ENCODE results near the gene COL5A1. TPM values are rescaled to one million over a fixed set of nuclear protein-coding genes. Genes with fewer than 3 reads are reported as not detected.

COL5A1 gene
- total RNA-seq, 1 experiment from 2014 or later = 10.6 TPM

- CTCF ChIA-PET = no interaction called here
- TF ChIP-seq EZH2 (IDR thresholded peaks at IDR 0.05; ENCODE audit: low read length, unreplicated experiment) (no peak), CTCF (conservative IDR thresholded peaks at IDR 0.05; ENCODE audit: low read depth, low read length) (no peak), EZH2phosphoT487 (IDR thresholded peaks at IDR 0.05; ENCODE audit: borderline replicate concordance, low read length) (no peak)
- no peak overlapping the region for H3K4me3 ChIP-seq (ENCODE audit: low read length)
- no peak overlapping the region for H3K9ac ChIP-seq (ENCODE audit: low read length)
- no peaks in the 10 kb centered on the region for H3K36me3 ChIP-seq (ENCODE audit: low read depth, low read length)
- BruUV-seq (replicated peaks) = no TSS peak
- no peak for DNase-seq
- H2AFZ ChIP-seq (ENCODE audit: low read length) = no peak overlapping the region
- intact Hi-C loops (cut with micrococcal nuclease) = loop anchor here (1.0 kb wide), 1 partner anchor 8 kb away; no protein-coding TSS in a partner anchor
- H4K20me1 ChIP-seq (ENCODE audit: low read length) = no peaks in the 10 kb centered on the region
- H3K4me1 ChIP-seq (ENCODE audit: insufficient read depth, low read length) = peaks cover 17% of the 10 kb centered on the region
- no peaks in the 10 kb centered on the region for H3F3A ChIP-seq (ENCODE audit: low read length, unreplicated experiment)
- POLR2A ChIA-PET (ENCODE audit: unreplicated experiment) = no interaction called here
- H3K9me2 ChIP-seq (replicated peaks; ENCODE audit: low read length) = no peaks in the 10 kb centered on the region
- ATAC-seq = no peak
- H3K79me2 ChIP-seq (ENCODE audit: low read length) = no peaks in the 10 kb centered on the region
- H3K27ac ChIP-seq (ENCODE audit: low read length) = peak overlapping the region; percentile 38
- peak overlapping the region; percentile 53; the same call in 1 of the 2 replicates for H3K4me2 ChIP-seq (ENCODE audit: low read length)
- no peaks in the 10 kb centered on the region for H3K27me3 ChIP-seq (ENCODE audit: low read length)
- H3K9me3 ChIP-seq (ENCODE audit: low read length) = no peaks in the 10 kb centered on the region
These were observed 39.8 kb upstream of the COL5A1 start for GRCh38 chr9:134601764-134602163.

GRCh38 chr9:134602547-134603362 lies 38.8 kb upstream of the COL5A1 start:
- H3K9me3 ChIP-seq (ENCODE audit: low read length) = no peaks in the 10 kb centered on the region
- H3K27me3 ChIP-seq (ENCODE audit: low read length) = no peaks in the 10 kb centered on the region
- TF ChIP-seq EZH2 (IDR thresholded peaks at IDR 0.05; ENCODE audit: low read length, unreplicated experiment) (no peak), CTCF (conservative IDR thresholded peaks at IDR 0.05; ENCODE audit: low read depth, low read length) (no peak), EZH2phosphoT487 (IDR thresholded peaks at IDR 0.05; ENCODE audit: borderline replicate concordance, low read length) (no peak)
- no peak overlapping the region for H3K9ac ChIP-seq (ENCODE audit: low read length)
- DNase-seq (peak; percentile 86), ATAC-seq (peak; percentile 85)
- no peaks in the 10 kb centered on the region for H3K9me2 ChIP-seq (replicated peaks; ENCODE audit: low read length)
- no peaks in the 10 kb centered on the region for H3K36me3 ChIP-seq (ENCODE audit: low read depth, low read length)
- peak overlapping the region; percentile 53 for H3K4me2 ChIP-seq (ENCODE audit: low read length)
- no peaks in the 10 kb centered on the region for H3K79me2 ChIP-seq (ENCODE audit: low read length)
- no TSS peak for BruUV-seq (replicated peaks)
- H3K4me1 ChIP-seq (ENCODE audit: insufficient read depth, low read length) = peaks cover 17% of the 10 kb centered on the region
- POLR2A ChIA-PET (ENCODE audit: unreplicated experiment) = no interaction called here
- peak overlapping the region; percentile 35; the same call in 1 of the 2 replicates for H3K4me3 ChIP-seq (ENCODE audit: low read length)
- peak overlapping the region; percentile 19; the same call in 1 of the 2 replicates for H2AFZ ChIP-seq (ENCODE audit: low read length)
- H3F3A ChIP-seq (ENCODE audit: low read length, unreplicated experiment) = no peaks in the 10 kb centered on the region
- intact Hi-C loops (cut with micrococcal nuclease) = no loop called here
- CTCF ChIA-PET = no interaction called here
- H4K20me1 ChIP-seq (ENCODE audit: low read length) = no peaks in the 10 kb centered on the region
- peak overlapping the region; percentile 57 for H3K27ac ChIP-seq (ENCODE audit: low read length)

- ChIA-PET CTCF (no interaction called here), POLR2A (ENCODE audit: unreplicated experiment) (no interaction called here)
- no peaks in the 10 kb centered on the region for H3K9me2 ChIP-seq (replicated peaks; ENCODE audit: low read length)
- H3K36me3 ChIP-seq (ENCODE audit: low read depth, low read length) = no peaks in the 10 kb centered on the region
- H2AFZ ChIP-seq (ENCODE audit: low read length) = no peak overlapping the region
- no peaks in the 10 kb centered on the region for H3K79me2 ChIP-seq (ENCODE audit: low read length)
- peaks cover 17% of the 10 kb centered on the region for H3K4me1 ChIP-seq (ENCODE audit: insufficient read depth, low read length)
- H3K27me3 ChIP-seq (ENCODE audit: low read length) = no peaks in the 10 kb centered on the region
- no peaks in the 10 kb centered on the region for H3K9me3 ChIP-seq (ENCODE audit: low read length)
- H3K27ac ChIP-seq (ENCODE audit: low read length) = no peak overlapping the region
- no TSS peak for BruUV-seq (replicated peaks)
- no peak overlapping the region for H3K9ac ChIP-seq (ENCODE audit: low read length)
- ATAC-seq = no peak
- DNase-seq = no peak
- intact Hi-C loops (cut with micrococcal nuclease) = no loop called here
- H4K20me1 ChIP-seq (ENCODE audit: low read length) = no peaks in the 10 kb centered on the region
- H3K4me2 ChIP-seq (ENCODE audit: low read length) = no peak overlapping the region
- no peaks in the 10 kb centered on the region for H3F3A ChIP-seq (ENCODE audit: low read length, unreplicated experiment)
- H3K4me3 ChIP-seq (ENCODE audit: low read length) = no peak overlapping the region
- no peak for TF ChIP-seq CTCF (conservative IDR thresholded peaks at IDR 0.05; ENCODE audit: low read depth, low read length)
- no peak for TF ChIP-seq EZH2phosphoT487 (IDR thresholded peaks at IDR 0.05; ENCODE audit: borderline replicate concordance, low read length)
- no peak for TF ChIP-seq EZH2 (IDR thresholded peaks at IDR 0.05; ENCODE audit: low read length, unreplicated experiment)
These were observed 36.8 kb upstream of the COL5A1 start for GRCh38 chr9:134604834-134605233.
